Measurements from ENCODE around the gene MRTFA. TPM values are rescaled to one million over a fixed set of nuclear protein-coding genes. Genes with fewer than 3 reads are reported as not detected.

MRTFA gene
- total and polyA plus RNA-seq, 2 of the 13 experiments (the other 11 are each of a cell fraction or from before 2014, with no cell fraction given), result 2.4 to 8.2 TPM

DNA sequence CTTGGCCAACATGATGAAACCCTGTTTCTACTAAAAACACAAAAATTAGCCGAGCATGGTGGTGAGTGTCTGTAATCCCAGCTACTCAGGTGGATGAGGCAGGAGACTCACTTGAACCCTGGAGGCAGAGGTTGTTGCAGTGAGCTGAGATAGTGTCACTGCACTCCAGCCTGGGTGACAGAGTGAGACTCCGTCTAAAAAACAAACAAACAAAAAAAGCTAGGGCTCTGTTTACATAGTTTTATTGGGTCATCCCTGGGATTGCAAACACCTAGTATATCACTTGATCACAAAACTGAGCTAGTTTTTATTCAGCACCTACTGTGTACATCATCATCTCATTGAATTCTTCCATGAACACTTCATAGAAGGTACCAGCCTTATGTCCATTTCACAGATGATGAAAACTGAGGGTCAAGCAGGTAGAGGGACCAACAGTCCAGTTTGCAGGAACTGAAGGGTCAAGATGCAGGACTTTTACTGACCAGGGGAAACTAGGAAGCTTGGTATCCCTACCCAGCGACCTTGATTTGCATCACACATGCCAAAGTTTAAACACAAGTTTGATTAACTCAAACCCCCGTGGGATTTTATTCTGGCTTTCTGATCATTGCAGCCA lies 9.2 kb upstream of the MRTFA start:
- FAIRE-seq, result peak; percentile 49
- H2AFZ ChIP-seq (ENCODE audit: low read length), result no peak overlapping the region
- WGBS (ENCODE audit: low lambda C conversion rate), result 31% methylated on average over 4 of the region's 4 CpGs
- in situ Hi-C loops (cut with HindIII; ENCODE audit: extremely low pct_ligation_motif_present, low pct_unique_long_range_greater_than_20kb) (loop anchor here (5.0 kb wide), 1 partner anchor 118 kb away; no protein-coding TSS in a partner anchor), intact Hi-C loops (cut with micrococcal nuclease; ENCODE audit: unreplicated experiment) (loop anchor here (1.0 kb wide), 2 partner anchors 120 to 208 kb away; no protein-coding TSS in a partner anchor)
- no TSS peak for BruUV-seq (replicated peaks)
- ATAC-seq, result no peak
- no peaks in the 10 kb centered on the region for H3K9me3 ChIP-seq (ENCODE audit: low read length)
- H3K27me3 ChIP-seq (ENCODE audit: control insufficient read depth in 1 of 2, insufficient read depth in 2 of 2, low read length in 2 of 2), result no peaks in the 10 kb centered on the region
- H3K4me3 ChIP-seq (replicated peaks in 1 of 3; ENCODE audit: insufficient read depth in 1 of 3, low read depth in 2 of 3, low read length in 3 of 3), result peak overlapping the region in 1 of 3 experiments; percentile 47; a peak in 1 of 6 replicates
- peaks cover 28% of the 10 kb centered on the region for H3K4me1 ChIP-seq (ENCODE audit: insufficient read depth, low read length)
- H3K79me2 ChIP-seq (ENCODE audit: insufficient read depth, low read length), result no peaks in the 10 kb centered on the region
- H3K27ac ChIP-seq (ENCODE audit: extremely low read length, insufficient read depth, low read length), result peak overlapping the region; percentile 79
- peak overlapping the region; percentile 81 for H3K4me2 ChIP-seq (ENCODE audit: low read depth, low read length)
- ChIA-PET POLR2A (interaction anchor here (0.8 to 3.0 kb wide), 6 partner anchors 9 to 209 kb away, joined by 3 to 22 read pairs (median 4); partner anchors contain the start of gene MRTFA), CTCF (ENCODE audit: low intra/inter-chr PET ratio, low total read pairs) (interaction anchor here (1.3 to 2.9 kb wide), 4 partner anchors 120 to 209 kb away, joined by 4 to 32 read pairs (median 18); no protein-coding TSS in a partner anchor)
- no peaks in the 10 kb centered on the region for H3K36me3 ChIP-seq (replicated peaks in 1 of 2; ENCODE audit: control insufficient read depth in 1 of 2, insufficient read depth in 2 of 2, low read length in 2 of 2)
- TF ChIP-seq ZNF441 (CRISPR knock-in tag; IDR thresholded peaks at IDR 0.05; ENCODE audit: borderline replicate concordance) (peak; percentile 76; the same call in 1 of the 2 replicates), RCOR2 (CRISPR knock-in tag; IDR thresholded peaks at IDR 0.05) (peak; percentile 81), ADNP (CRISPR knock-in tag; IDR thresholded peaks at IDR 0.05) (0 out of 2 replicates have a peak, but pooled peaks have one; percentile 64), ZMYM3 (CRISPR knock-in tag; IDR thresholded peaks at IDR 0.05) (peak; percentile 92), ZNF629 (CRISPR knock-in tag; conservative IDR thresholded peaks at IDR 0.05) (peak; percentile 99), KDM1A (CRISPR knock-in tag; IDR thresholded peaks at IDR 0.05) (peak; percentile 95), ZKSCAN8 (CRISPR knock-in tag; IDR thresholded peaks at IDR 0.05; ENCODE audit: borderline replicate concordance) (peak; percentile 56; the same call in 1 of the 2 replicates)
- TF ChIP-seq, protein P1, sequence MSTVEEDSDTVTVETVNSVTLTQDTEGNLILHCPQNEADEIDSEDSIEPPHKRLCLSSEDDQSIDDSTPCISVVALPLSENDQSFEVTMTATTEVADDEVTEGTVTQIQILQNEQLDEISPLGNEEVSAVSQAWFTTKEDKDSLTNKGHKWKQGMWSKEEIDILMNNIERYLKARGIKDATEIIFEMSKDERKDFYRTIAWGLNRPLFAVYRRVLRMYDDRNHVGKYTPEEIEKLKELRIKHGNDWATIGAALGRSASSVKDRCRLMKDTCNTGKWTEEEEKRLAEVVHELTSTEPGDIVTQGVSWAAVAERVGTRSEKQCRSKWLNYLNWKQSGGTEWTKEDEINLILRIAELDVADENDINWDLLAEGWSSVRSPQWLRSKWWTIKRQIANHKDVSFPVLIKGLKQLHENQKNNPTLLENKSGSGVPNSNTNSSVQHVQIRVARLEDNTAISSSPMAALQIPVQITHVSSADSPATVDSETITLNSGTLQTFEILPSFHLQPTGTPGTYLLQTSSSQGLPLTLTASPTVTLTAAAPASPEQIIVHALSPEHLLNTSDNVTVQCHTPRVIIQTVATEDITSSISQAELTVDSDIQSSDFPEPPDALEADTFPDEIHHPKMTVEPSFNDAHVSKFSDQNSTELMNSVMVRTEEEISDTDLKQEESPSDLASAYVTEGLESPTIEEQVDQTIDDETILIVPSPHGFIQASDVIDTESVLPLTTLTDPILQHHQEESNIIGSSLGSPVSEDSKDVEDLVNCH (CRISPR knock-in tag; IDR thresholded peaks at IDR 0.05), result no peak
- TF ChIP-seq, protein P2, sequence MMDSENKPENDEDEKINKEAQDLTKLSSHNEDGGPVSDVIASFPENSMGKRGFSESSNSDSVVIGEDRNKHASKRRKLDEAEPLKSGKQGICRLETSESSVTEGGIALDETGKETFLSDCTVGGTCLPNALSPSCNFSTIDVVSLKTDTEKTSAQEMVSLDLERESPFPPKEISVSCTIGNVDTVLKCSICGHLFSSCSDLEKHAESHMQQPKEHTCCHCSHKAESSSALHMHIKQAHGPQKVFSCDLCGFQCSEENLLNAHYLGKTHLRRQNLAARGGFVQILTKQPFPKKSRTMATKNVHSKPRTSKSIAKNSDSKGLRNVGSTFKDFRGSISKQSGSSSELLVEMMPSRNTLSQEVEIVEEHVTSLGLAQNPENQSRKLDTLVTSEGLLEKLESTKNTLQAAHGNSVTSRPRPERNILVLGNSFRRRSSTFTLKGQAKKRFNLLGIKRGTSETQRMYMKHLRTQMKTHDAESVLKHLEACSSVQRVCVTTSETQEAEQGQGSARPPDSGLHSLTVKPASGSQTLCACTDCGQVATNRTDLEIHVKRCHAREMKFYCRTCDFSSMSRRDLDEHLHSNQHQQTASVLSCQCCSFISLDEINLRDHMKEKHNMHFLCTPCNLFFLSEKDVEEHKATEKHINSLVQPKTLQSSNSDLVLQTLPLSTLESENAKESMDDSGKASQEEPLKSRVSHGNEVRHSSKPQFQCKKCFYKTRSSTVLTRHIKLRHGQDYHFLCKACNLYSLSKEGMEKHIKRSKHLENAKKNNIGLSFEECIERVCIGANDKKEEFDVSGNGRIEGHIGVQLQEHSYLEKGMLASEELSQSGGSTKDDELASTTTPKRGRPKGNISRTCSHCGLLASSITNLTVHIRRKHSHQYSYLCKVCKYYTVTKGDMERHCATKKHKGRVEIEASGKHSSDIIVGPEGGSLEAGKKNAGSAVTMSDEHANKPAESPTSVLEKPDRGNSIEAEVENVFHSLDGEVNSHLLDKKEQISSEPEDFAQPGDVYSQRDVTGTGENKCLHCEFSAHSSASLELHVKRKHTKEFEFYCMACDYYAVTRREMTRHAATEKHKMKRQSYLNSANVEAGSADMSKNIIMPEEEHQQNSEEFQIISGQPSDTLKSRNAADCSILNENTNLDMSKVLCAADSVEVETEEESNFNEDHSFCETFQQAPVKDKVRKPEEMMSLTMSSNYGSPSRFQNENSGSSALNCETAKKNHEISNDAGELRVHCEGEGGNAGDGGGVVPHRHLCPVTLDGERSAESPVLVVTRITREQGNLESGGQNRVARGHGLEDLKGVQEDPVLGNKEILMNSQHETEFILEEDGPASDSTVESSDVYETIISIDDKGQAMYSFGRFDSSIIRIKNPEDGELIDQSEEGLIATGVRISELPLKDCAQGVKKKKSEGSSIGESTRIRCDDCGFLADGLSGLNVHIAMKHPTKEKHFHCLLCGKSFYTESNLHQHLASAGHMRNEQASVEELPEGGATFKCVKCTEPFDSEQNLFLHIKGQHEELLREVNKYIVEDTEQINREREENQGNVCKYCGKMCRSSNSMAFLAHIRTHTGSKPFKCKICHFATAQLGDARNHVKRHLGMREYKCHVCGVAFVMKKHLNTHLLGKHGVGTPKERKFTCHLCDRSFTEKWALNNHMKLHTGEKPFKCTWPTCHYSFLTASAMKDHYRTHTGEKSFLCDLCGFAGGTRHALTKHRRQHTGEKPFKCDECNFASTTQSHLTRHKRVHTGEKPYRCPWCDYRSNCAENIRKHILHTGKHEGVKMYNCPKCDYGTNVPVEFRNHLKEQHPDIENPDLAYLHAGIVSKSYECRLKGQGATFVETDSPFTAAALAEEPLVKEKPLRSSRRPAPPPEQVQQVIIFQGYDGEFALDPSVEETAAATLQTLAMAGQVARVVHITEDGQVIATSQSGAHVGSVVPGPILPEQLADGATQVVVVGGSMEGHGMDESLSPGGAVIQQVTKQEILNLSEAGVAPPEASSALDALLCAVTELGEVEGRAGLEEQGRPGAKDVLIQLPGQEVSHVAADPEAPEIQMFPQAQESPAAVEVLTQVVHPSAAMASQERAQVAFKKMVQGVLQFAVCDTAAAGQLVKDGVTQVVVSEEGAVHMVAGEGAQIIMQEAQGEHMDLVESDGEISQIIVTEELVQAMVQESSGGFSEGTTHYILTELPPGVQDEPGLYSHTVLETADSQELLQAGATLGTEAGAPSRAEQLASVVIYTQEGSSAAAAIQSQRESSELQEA (CRISPR knock-in tag; IDR thresholded peaks at IDR 0.05; ENCODE audit: not compliant biosample characterization), result no peak
- H3K9ac ChIP-seq (ENCODE audit: insufficient read depth, low read depth, low read length), result 0 out of 2 replicates have a peak overlapping the region, but pooled peaks have one; percentile 67
- no peaks in the 10 kb centered on the region for H4K20me1 ChIP-seq (ENCODE audit: insufficient read depth, low read length)
- no peak for DNase-seq (ENCODE audit: low spot score)

All from HepG2 (cell line).